Neural crest cell (in vitro differentiated cells): ENCODE data around the gene TFCP2. TPM values are rescaled to one million over a fixed set of nuclear protein-coding genes. Genes with fewer than 3 reads are reported as not detected.
A peak's percentile ranks its signal among the peaks of the same experiment; 100 is the strongest.

Experiments used
- DNase-seq: peaks from one replicate; pipeline ENCODE4 v3.0.0; 2021; ENCODE audit warnings: low read depth, mixed read lengths, low spot score
- H3K27ac Mint-ChIP-seq: one replicate; pipeline ENCODE4 v1.8.0; 2021; ENCODE audit warnings: mild to moderate bottlenecking, mixed read lengths; ENCODE audit not compliant: unreplicated experiment
- H3K27me3 Mint-ChIP-seq: 2 replicates; pipeline ENCODE4 v1.8.0; 2021; ENCODE audit warnings: low read depth, mild to moderate bottlenecking, mixed read lengths
- H3K36me3 Mint-ChIP-seq: 2 replicates; pipeline ENCODE4 v1.8.0; 2021; ENCODE audit warnings: low read depth, mild to moderate bottlenecking, mixed read lengths
- H3K4me1 Mint-ChIP-seq: 2 replicates; pipeline ENCODE4 v1.8.0; 2021; ENCODE audit warnings: mixed read lengths
- H3K4me3 Mint-ChIP-seq: one replicate; pipeline ENCODE4 v1.8.0; 2021; ENCODE audit warnings: mild to moderate bottlenecking, mixed read lengths
- H3K9me3 Mint-ChIP-seq: 2 replicates; pipeline ENCODE4 v1.8.0; 2021; ENCODE audit warnings: mixed read lengths
- total RNA-seq: library from RNA; stranded (reverse); gene quantifications from 2 replicates; pipeline ENCODE4 v1.2.1, GENCODE V29; 2021
- TF ChIP-seq, protein P1 (sequence below): fragments of 200-600 bp; sonication (generic); conservative IDR thresholded peaks from 2 replicates; pipeline ENCODE4 v1.5.0; 2021; ENCODE audit warnings: antibody characterized with exemption, mild to moderate bottlenecking

TFCP2 gene
- total RNA-seq, 1 donor from 2014 or later: 28.8 TPM

DNA sequence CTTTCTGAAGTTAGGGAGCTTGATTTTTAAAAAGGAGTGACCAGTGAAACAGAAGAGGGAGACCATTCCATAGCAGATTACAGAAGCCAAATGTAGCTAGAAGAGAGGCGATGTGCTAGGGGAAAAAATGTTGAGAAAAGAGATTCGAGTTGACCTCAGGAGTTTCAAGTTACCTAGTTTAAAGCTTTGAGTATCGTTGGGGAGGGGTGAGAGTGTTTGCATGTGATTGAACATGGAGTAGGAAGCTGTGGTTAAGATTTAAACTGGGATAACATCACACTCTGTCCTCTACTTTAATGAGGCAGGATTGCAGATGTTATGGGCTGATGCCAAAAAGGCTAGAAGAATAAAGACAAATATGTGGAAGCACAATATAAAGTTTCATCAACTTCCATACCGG is 121.1 kb downstream of the TFCP2 start:
- no peaks in the 10 kb centered on the region for H3K27me3 Mint-ChIP-seq
- peaks cover 7% of the 10 kb centered on the region for H3K36me3 Mint-ChIP-seq
- H3K4me3 Mint-ChIP-seq: no peak overlapping the region
- TF ChIP-seq, protein P1, sequence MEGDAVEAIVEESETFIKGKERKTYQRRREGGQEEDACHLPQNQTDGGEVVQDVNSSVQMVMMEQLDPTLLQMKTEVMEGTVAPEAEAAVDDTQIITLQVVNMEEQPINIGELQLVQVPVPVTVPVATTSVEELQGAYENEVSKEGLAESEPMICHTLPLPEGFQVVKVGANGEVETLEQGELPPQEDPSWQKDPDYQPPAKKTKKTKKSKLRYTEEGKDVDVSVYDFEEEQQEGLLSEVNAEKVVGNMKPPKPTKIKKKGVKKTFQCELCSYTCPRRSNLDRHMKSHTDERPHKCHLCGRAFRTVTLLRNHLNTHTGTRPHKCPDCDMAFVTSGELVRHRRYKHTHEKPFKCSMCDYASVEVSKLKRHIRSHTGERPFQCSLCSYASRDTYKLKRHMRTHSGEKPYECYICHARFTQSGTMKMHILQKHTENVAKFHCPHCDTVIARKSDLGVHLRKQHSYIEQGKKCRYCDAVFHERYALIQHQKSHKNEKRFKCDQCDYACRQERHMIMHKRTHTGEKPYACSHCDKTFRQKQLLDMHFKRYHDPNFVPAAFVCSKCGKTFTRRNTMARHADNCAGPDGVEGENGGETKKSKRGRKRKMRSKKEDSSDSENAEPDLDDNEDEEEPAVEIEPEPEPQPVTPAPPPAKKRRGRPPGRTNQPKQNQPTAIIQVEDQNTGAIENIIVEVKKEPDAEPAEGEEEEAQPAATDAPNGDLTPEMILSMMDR: no peak
- H3K27ac Mint-ChIP-seq: peak overlapping the region; percentile 15
- no peaks in the 10 kb centered on the region for H3K9me3 Mint-ChIP-seq
- DNase-seq: no peak
- peaks cover 29% of the 10 kb centered on the region for H3K4me1 Mint-ChIP-seq

DNA sequence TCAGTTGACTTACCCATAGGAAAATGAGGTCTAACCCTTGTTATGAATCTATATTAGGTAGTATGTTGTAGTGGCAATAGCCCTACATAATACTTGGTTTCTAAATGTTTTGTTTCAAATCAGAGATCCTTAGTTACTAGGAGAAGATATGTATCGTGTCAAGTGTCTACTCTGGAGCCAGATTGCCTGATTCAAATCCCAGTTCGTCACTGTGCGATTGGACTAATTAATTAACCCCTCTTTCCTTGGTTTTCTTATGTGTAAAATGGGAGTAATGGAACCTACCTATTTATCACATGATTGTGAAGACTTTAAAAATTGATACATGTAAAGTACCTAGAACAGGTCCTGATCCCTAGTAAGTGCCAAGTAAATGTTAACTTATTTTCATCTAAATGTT is 123.4 kb downstream of the TFCP2 start:
- Mint-ChIP-seq H3K27me3 (no peaks in the 10 kb centered on the region), H3K36me3 (peaks cover 4% of the 10 kb centered on the region), H3K4me1 (peaks cover 32% of the 10 kb centered on the region), H3K4me3 (peak overlapping the region; percentile 97), H3K27ac (no peak overlapping the region), H3K9me3 (no peaks in the 10 kb centered on the region)
- DNase-seq: no peak
- TF ChIP-seq, protein P1: no peak

DNA sequence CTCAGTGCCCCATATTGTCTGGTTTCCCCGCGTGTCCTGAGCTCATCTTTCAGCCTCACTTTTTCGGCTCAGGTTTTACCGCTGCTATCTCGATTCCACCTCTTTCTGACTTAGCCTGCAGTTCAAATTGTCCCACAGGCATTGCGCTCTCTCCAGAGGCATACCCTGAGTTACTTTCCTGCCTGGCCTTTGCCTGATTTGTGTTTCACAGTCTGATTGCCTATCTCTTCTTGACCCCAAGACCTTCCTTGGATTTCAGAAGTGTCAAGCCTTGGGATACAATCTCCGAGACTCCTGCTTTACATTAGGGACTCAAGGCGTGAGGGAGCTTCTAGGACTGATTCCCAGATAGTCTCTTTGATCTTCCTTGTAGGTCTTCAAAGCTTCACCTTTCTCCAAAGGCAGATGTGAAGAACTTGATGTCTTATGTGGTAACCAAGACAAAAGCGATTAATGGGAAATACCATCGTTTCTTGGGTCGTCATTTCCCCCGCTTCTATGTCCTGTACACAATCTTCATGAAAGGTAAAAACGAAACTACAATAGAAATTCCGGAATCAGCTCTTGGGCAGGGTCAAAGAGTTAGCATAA is 124.2 kb downstream of the TFCP2 start:
- Mint-ChIP-seq H3K4me3 (peak overlapping the region; percentile 97), H3K4me1 (peaks cover 32% of the 10 kb centered on the region), H3K36me3 (peaks cover 4% of the 10 kb centered on the region), H3K27me3 (no peaks in the 10 kb centered on the region), H3K9me3 (no peaks in the 10 kb centered on the region), H3K27ac (peak overlapping the region; percentile 95)
- TF ChIP-seq, protein P1: no peak
- DNase-seq: no peak

DNA sequence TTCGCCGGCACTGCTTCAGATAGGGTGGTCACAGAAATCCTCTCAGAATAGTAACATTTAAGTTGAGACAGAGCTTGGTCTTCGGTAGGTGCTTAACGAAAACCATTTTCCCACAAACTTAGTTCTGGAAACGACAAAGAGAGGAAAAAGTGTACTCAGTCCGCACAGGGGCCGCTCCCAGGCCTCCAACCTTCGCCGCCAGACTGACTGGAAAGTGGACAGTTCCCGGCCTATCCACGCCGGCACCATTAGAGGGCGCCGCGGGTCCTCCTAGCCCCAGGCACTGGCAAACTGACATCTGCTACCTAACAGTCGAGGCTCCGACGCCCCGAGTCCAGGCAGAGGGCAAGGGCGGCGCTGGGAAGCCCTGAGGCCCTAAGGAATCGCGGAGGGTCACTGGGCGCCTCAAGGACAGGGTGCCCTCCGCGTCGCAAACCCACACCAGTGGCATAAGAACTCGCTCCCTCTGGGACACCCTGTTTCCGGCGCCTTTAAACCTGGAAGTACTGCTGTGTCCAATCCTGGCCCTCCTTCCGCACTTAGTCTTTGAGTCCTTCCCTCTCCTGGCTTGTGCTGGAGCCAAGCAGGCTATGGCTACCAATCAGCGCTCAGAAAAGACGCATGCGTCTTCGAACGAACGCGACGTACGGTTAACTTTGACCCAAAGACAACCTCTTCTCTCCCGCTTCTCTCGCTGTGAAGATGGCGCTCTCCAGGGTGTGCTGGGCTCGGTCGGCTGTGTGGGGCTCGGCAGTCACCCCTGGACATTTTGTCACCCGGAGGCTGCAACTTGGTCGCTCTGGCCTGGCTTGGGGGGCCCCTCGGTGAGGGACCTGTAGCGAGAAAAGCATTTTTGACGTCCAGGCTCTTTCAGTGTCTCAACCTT is 125.0 kb downstream of the TFCP2 start, which contains the start of gene LETMD1:
TSS of gene LETMD1 (plus strand) at position 673 of the 886 bp plus-strand sequence. CDS start at position 703, 30 bp downstream.
- Mint-ChIP-seq H3K9me3 (no peaks in the 10 kb centered on the region), H3K36me3 (peaks cover 4% of the 10 kb centered on the region), H3K4me1 (peaks cover 32% of the 10 kb centered on the region), H3K27me3 (no peaks in the 10 kb centered on the region), H3K27ac (peak within 1 kb of the TSS; percentile 95), H3K4me3 (peak within 1 kb of the TSS; percentile 97)
- peak; percentile 88 for DNase-seq
- TF ChIP-seq, protein P1: peak; percentile 91

Other genes with a start within 250 kb of the TFCP2 start
- gene HIGD1C, start 220.6 kb downstream of the TFCP2 start, total RNA-seq: not detected in 2 replicates
- 50.4 and 51.4 TPM in 2 replicates for gene SLC11A2, start 146.8 kb downstream of the TFCP2 start, total RNA-seq
- 43.2 and 44.5 TPM in 2 replicates for gene LETMD1, start 124.8 kb downstream of the TFCP2 start, total RNA-seq
- gene CSRNP2, start 89.5 kb downstream of the TFCP2 start, total RNA-seq: 54.4 and 55.2 TPM in 2 replicates
- gene POU6F1, start 44.9 kb upstream of the TFCP2 start, total RNA-seq: 7.7 and 9.3 TPM in 2 replicates
- 70.0 and 80.4 TPM in 2 replicates for gene DAZAP2, start 65.7 kb upstream of the TFCP2 start, total RNA-seq
- gene SMAGP, start 97.3 kb upstream of the TFCP2 start, total RNA-seq: 0.82 and 1.6 TPM in 2 replicates
- gene BIN2, start 151.0 kb upstream of the TFCP2 start, total RNA-seq: not detected in 2 replicates
- not detected in 2 replicates for gene CELA1, start 173.5 kb upstream of the TFCP2 start, total RNA-seq
- 0.09 and 0.16 TPM in 2 replicates for gene GALNT6, start 218.3 kb upstream of the TFCP2 start, total RNA-seq